ENCODE results near the gene DPEP3. TPM values are rescaled to one million over a fixed set of nuclear protein-coding genes. Genes with fewer than 3 reads are reported as not detected.
"Not testable (repeated sequence)": the region's sequence is repeated elsewhere in the genome, so short reads cannot be mapped to it uniquely, and the experiment has no call there.

The DPEP3 gene
- total RNA-seq, 1 experiment from 2014 or later, result not detected

GRCh38 chr16:67975321-67976105 lies 4.8 kb downstream of the DPEP3 start:
- Histone ChIP-seq H3K27ac (ENCODE audit: low read length) (no peak overlapping the region), H3K9me3 (ENCODE audit: low read length) (no peaks in the 10 kb centered on the region), H2AFZ (ENCODE audit: low read length) (no peak overlapping the region), H3K27me3 (ENCODE audit: low read length) (no peaks in the 10 kb centered on the region), H3K4me3 (ENCODE audit: low read length) (no peak overlapping the region), H3K9ac (ENCODE audit: low read length) (no peak overlapping the region), H3K4me1 (ENCODE audit: insufficient read depth, low read length) (no peaks in the 10 kb centered on the region), H3K9me2 (replicated peaks; ENCODE audit: low read length) (no peaks in the 10 kb centered on the region), H3K4me2 (ENCODE audit: low read length) (no peak overlapping the region), H3F3A (ENCODE audit: low read length, unreplicated experiment) (no peaks in the 10 kb centered on the region), H3K36me3 (ENCODE audit: low read depth, low read length) (no peaks in the 10 kb centered on the region), H4K20me1 (ENCODE audit: low read length) (no peaks in the 10 kb centered on the region), H3K79me2 (ENCODE audit: low read length) (no peaks in the 10 kb centered on the region)
- intact Hi-C loops (cut with micrococcal nuclease), result no loop called here
- POLR2A ChIA-PET (ENCODE audit: unreplicated experiment), result no interaction called here
- ATAC-seq, result no peak
- TF ChIP-seq EZH2phosphoT487 (IDR thresholded peaks at IDR 0.05; ENCODE audit: borderline replicate concordance, low read length), result no peak
- TF ChIP-seq CTCF (conservative IDR thresholded peaks at IDR 0.05; ENCODE audit: low read depth, low read length), result no peak
- TF ChIP-seq EZH2 (IDR thresholded peaks at IDR 0.05; ENCODE audit: low read length, unreplicated experiment), result no peak
- CTCF ChIA-PET, result no interaction called here
- DNase-seq, result no peak
- BruUV-seq (replicated peaks), result no TSS peak

GRCh38 chr16:67972285-67972684 lies 8.0 kb downstream of the DPEP3 start:
- intact Hi-C loops (cut with micrococcal nuclease); H4K20me1 ChIP-seq (ENCODE audit: low read length); DNase-seq; H3K27me3 ChIP-seq (ENCODE audit: low read length); H3F3A ChIP-seq (ENCODE audit: low read length, unreplicated experiment); H2AFZ ChIP-seq (ENCODE audit: low read length); H3K4me2 ChIP-seq (ENCODE audit: low read length); H3K9me3 ChIP-seq (ENCODE audit: low read length); H3K9ac ChIP-seq (ENCODE audit: low read length); H3K79me2 ChIP-seq (ENCODE audit: low read length); H3K9me2 ChIP-seq (replicated peaks; ENCODE audit: low read length); BruUV-seq (replicated peaks); H3K4me3 ChIP-seq (ENCODE audit: low read length); H3K27ac ChIP-seq (ENCODE audit: low read length); ATAC-seq; H3K36me3 ChIP-seq (ENCODE audit: low read depth, low read length); H3K4me1 ChIP-seq (ENCODE audit: insufficient read depth, low read length); CTCF ChIA-PET: not testable (repeated sequence)
- POLR2A ChIA-PET (ENCODE audit: unreplicated experiment), result interaction anchor here (0.7 kb wide), 1 partner anchor 80 kb away, joined by 11 read pairs; no protein-coding TSS in a partner anchor

GRCh38 chr16:67971111-67971510 lies 9.2 kb downstream of the DPEP3 start:
- Histone ChIP-seq H4K20me1 (ENCODE audit: low read length) (no peaks in the 10 kb centered on the region), H3K27ac (ENCODE audit: low read length) (no peak overlapping the region), H3K4me3 (ENCODE audit: low read length) (no peak overlapping the region), H3K4me1 (ENCODE audit: insufficient read depth, low read length) (peaks cover 17% of the 10 kb centered on the region), H3F3A (ENCODE audit: low read length, unreplicated experiment) (no peaks in the 10 kb centered on the region), H3K79me2 (ENCODE audit: low read length) (peaks cover 20% of the 10 kb centered on the region), H3K4me2 (ENCODE audit: low read length) (no peak overlapping the region), H3K9me2 (replicated peaks; ENCODE audit: low read length) (no peaks in the 10 kb centered on the region), H3K27me3 (ENCODE audit: low read length) (no peaks in the 10 kb centered on the region), H3K36me3 (ENCODE audit: low read depth, low read length) (no peaks in the 10 kb centered on the region), H3K9ac (ENCODE audit: low read length) (no peak overlapping the region), H3K9me3 (ENCODE audit: low read length) (no peaks in the 10 kb centered on the region), H2AFZ (ENCODE audit: low read length) (no peak overlapping the region)
- CTCF ChIA-PET, result no interaction called here
- POLR2A ChIA-PET (ENCODE audit: unreplicated experiment), result no interaction called here
- no TSS peak for BruUV-seq (replicated peaks)
- ATAC-seq, result no peak
- intact Hi-C loops (cut with micrococcal nuclease), result no loop called here
- DNase-seq, result no peak
- TF ChIP-seq EZH2phosphoT487 (IDR thresholded peaks at IDR 0.05; ENCODE audit: borderline replicate concordance, low read length), result no peak
- TF ChIP-seq EZH2 (IDR thresholded peaks at IDR 0.05; ENCODE audit: low read length, unreplicated experiment), result no peak
- TF ChIP-seq CTCF (conservative IDR thresholded peaks at IDR 0.05; ENCODE audit: low read depth, low read length), result no peak
